Measurements from ENCODE around the gene NPTXR. TPM values are rescaled to one million over a fixed set of nuclear protein-coding genes. Genes with fewer than 3 reads are reported as not detected.
A peak's percentile ranks its signal among the peaks of the same experiment; 100 is the strongest.

NPTXR gene
- polyA plus RNA-seq, 1 experiment: 1.7 TPM

GRCh38 chr22:38869663-38870062, 25.8 kb upstream of the NPTXR start:
- Histone ChIP-seq H3K4me3 (ENCODE audit: low read depth, low read length) (no peak overlapping the region), H3K27ac (ENCODE audit: low read depth, low read length) (peak overlapping the region; percentile 21), H3K27me3 (ENCODE audit: control insufficient read depth, insufficient read depth, low read length) (peaks cover 2% of the 10 kb centered on the region), H3K9me3 (ENCODE audit: control insufficient read depth, insufficient read depth, low read length) (no peaks in the 10 kb centered on the region; the same call in 1 of the 2 replicates)
- TF ChIP-seq CTCF (IDR thresholded peaks at IDR 0.05; ENCODE audit: low read depth, low read length): no peak
- CTCF ChIA-PET: interaction anchor here (0.5 to 4.6 kb wide), 45 partner anchors 8 to 817 kb away, joined by 3 to 109 read pairs (median 4); partner anchors contain the start of genes APOBEC3B and APOBEC3C
- DNase-seq (ENCODE audit: low read depth, low spot score): no peak
- POLR2A ChIA-PET: interaction anchor here (1.7 to 2.4 kb wide), 2 partner anchors 133 to 450 kb away, joined by 5 to 8 read pairs; partner anchors contain the start of gene RPL3

GRCh38 chr22:38868886-38869381, 25.1 kb upstream of the NPTXR start:
- no peaks in the 10 kb centered on the region; the same call in 1 of the 2 replicates for H3K9me3 ChIP-seq (ENCODE audit: control insufficient read depth, insufficient read depth, low read length)
- H3K4me3 ChIP-seq (ENCODE audit: low read depth, low read length): no peak overlapping the region
- no peaks in the 10 kb centered on the region for H3K27me3 ChIP-seq (ENCODE audit: control insufficient read depth, insufficient read depth, low read length)
- POLR2A ChIA-PET: interaction anchor here (2.4 kb wide), 1 partner anchor 450 kb away, joined by 8 read pairs; the partner anchor contains the start of gene RPL3
- peak; percentile 91 for TF ChIP-seq CTCF (IDR thresholded peaks at IDR 0.05; ENCODE audit: low read depth, low read length)
- peak; percentile 10 for DNase-seq (ENCODE audit: low read depth, low spot score)
- CTCF ChIA-PET: interaction anchor here (0.5 to 4.6 kb wide), 22 partner anchors 11 to 267 kb away, joined by 3 to 109 read pairs (median 8); no protein-coding TSS in a partner anchor
- H3K27ac ChIP-seq (ENCODE audit: low read depth, low read length): no peak overlapping the region

GRCh38 chr22:38868286-38868721, 24.5 kb upstream of the NPTXR start:
- CTCF ChIA-PET: interaction anchor here (2.1 to 4.6 kb wide), 7 partner anchors 10 to 136 kb away, joined by 7 to 109 read pairs (median 21); no protein-coding TSS in a partner anchor
- Histone ChIP-seq H3K27me3 (ENCODE audit: control insufficient read depth, insufficient read depth, low read length) (no peaks in the 10 kb centered on the region), H3K4me3 (ENCODE audit: low read depth, low read length) (no peak overlapping the region), H3K27ac (ENCODE audit: low read depth, low read length) (no peak overlapping the region), H3K9me3 (ENCODE audit: control insufficient read depth, insufficient read depth, low read length) (no peaks in the 10 kb centered on the region; the same call in 1 of the 2 replicates)
- POLR2A ChIA-PET: no interaction called here
- no peak for TF ChIP-seq CTCF (IDR thresholded peaks at IDR 0.05; ENCODE audit: low read depth, low read length)
- no peak for DNase-seq (ENCODE audit: low read depth, low spot score)

- POLR2A ChIA-PET: no interaction called here
- TF ChIP-seq CTCF (IDR thresholded peaks at IDR 0.05; ENCODE audit: low read depth, low read length): no peak
These were observed 23.9 kb upstream of the NPTXR start for GRCh38 chr22:38867471-38868285.

GRCh38 chr22:38867124-38867455, 23.3 kb upstream of the NPTXR start:
- no peaks in the 10 kb centered on the region for H3K9me3 ChIP-seq (ENCODE audit: control insufficient read depth, insufficient read depth, low read length)
- no peak overlapping the region for H3K27ac ChIP-seq (ENCODE audit: low read depth, low read length)
- no peak overlapping the region for H3K4me3 ChIP-seq (ENCODE audit: low read depth, low read length)
- no peaks in the 10 kb centered on the region for H3K27me3 ChIP-seq (ENCODE audit: control insufficient read depth, insufficient read depth, low read length)
- no peak for TF ChIP-seq CTCF (IDR thresholded peaks at IDR 0.05; ENCODE audit: low read depth, low read length)
- ChIA-PET POLR2A (no interaction called here), CTCF (no interaction called here)
- DNase-seq (ENCODE audit: low read depth, low spot score): no peak

More at GRCh38 chr22:38867471-38868285, 23.9 kb upstream of the NPTXR start:
- Histone ChIP-seq H3K27ac (ENCODE audit: low read depth, low read length) (no peak overlapping the region), H3K4me3 (ENCODE audit: low read depth, low read length) (no peak overlapping the region), H3K9me3 (ENCODE audit: control insufficient read depth, insufficient read depth, low read length) (no peaks in the 10 kb centered on the region; the same call in 1 of the 2 replicates), H3K27me3 (ENCODE audit: control insufficient read depth, insufficient read depth, low read length) (no peaks in the 10 kb centered on the region)
- no peak for DNase-seq (ENCODE audit: low read depth, low spot score)
- CTCF ChIA-PET: interaction anchor here (2.6 to 4.6 kb wide), 3 partner anchors 25 to 136 kb away, joined by 9 to 109 read pairs (median 50); no protein-coding TSS in a partner anchor
